Calu3 (cell line): ENCODE results near the gene ADGRD1. TPM values are rescaled to one million over a fixed set of nuclear protein-coding genes. Genes with fewer than 3 reads are reported as not detected.

Source experiments
- BruUV-seq: library from RNA; stranded (reverse); fragments of 400-500 nt; replicated peaks from 2 replicates; lab custom pipeline; 2021; lab: Mats Ljungman, UMichigan
- CTCF ChIA-PET: fragments of 300-600 bp; sonication (Branson Sonifier 250); formaldehyde crosslinking; loops from one replicate; lab custom pipeline; 2022; ENCODE audit warnings: antibody characterized with exemption; lab: Charles Lee
- DNase-seq: peaks from one replicate; pipeline ENCODE4 v3.0.0; 2022
- H3K27ac Mint-ChIP-seq: one replicate; pipeline ENCODE4 v1.8.0; 2022; ENCODE audit warnings: mixed read lengths; ENCODE audit not compliant: unreplicated experiment
- H3K27me3 Mint-ChIP-seq: one replicate; pipeline ENCODE4 v1.8.0; 2022; ENCODE audit warnings: mixed read lengths; ENCODE audit not compliant: unreplicated experiment
- H3K36me3 Mint-ChIP-seq: one replicate; pipeline ENCODE4 v1.8.0; 2022; ENCODE audit warnings: mild to moderate bottlenecking, moderate library complexity, mixed read lengths; ENCODE audit not compliant: insufficient read depth, unreplicated experiment
- H3K4me1 Mint-ChIP-seq: one replicate; pipeline ENCODE4 v1.8.0; 2022; ENCODE audit warnings: mild to moderate bottlenecking, low read depth, mixed read lengths; ENCODE audit not compliant: unreplicated experiment
- H3K4me3 Mint-ChIP-seq: one replicate; pipeline ENCODE4 v1.8.0; 2022; ENCODE audit warnings: mild to moderate bottlenecking, low read depth, moderate library complexity, mixed read lengths; ENCODE audit not compliant: unreplicated experiment
- H3K9me3 Mint-ChIP-seq: one replicate; pipeline ENCODE4 v1.8.0; 2022; ENCODE audit warnings: low read depth, mixed read lengths; ENCODE audit not compliant: unreplicated experiment
- CTCF ChIP-seq: fragments of 200-600 bp; IDR thresholded peaks from one replicate; pipeline ENCODE4 v1.8.0; 2022; ENCODE audit warnings: antibody characterized with exemption; ENCODE audit not compliant: unreplicated experiment
- intact Hi-C: fragments of 100-400 bp; cut with micrococcal nuclease; formaldehyde crosslinking; loops from one replicate; pipeline ENCODE4 v1.10.0; 2022; ENCODE audit not compliant: unreplicated experiment
- total RNA-seq: library from RNA; stranded (reverse); gene quantifications from 2 replicates; pipeline ENCODE4 v1.2.3, GENCODE V29; 2022

The ADGRD1 gene
- total RNA-seq, 1 experiment from 2014 or later, result not detected

GRCh38 chr12:130960058-130960457 is 6.4 kb downstream of the ADGRD1 start:
- no peak for TF ChIP-seq CTCF
- Mint-ChIP-seq H3K9me3 (peaks cover 4% of the 10 kb centered on the region), H3K4me1 (no peaks in the 10 kb centered on the region), H3K36me3 (no peaks in the 10 kb centered on the region), H3K4me3 (no peak overlapping the region), H3K27ac (no peak overlapping the region), H3K27me3 (peaks cover 22% of the 10 kb centered on the region)
- no TSS peak for BruUV-seq
- CTCF ChIA-PET, result no interaction called here
- intact Hi-C loops, result no loop called here
- no peak for DNase-seq

- no TSS peak for BruUV-seq
Observed at GRCh38 chr12:130960787-130961186, 7.1 kb downstream of the ADGRD1 start.

GRCh38 chr12:130961921-130962451 is 8.3 kb downstream of the ADGRD1 start:
- Mint-ChIP-seq H3K27ac (no peak overlapping the region), H3K4me1 (no peaks in the 10 kb centered on the region), H3K9me3 (peaks cover 4% of the 10 kb centered on the region), H3K4me3 (no peak overlapping the region), H3K27me3 (peaks cover 22% of the 10 kb centered on the region), H3K36me3 (no peaks in the 10 kb centered on the region)
- no TSS peak for BruUV-seq
- intact Hi-C loops, result no loop called here
- CTCF ChIA-PET, result no interaction called here
- DNase-seq, result no peak
- TF ChIP-seq CTCF, result no peak

More at GRCh38 chr12:130960787-130961186, 7.1 kb downstream of the ADGRD1 start:
- no peak for TF ChIP-seq CTCF
- H3K4me1 Mint-ChIP-seq, result no peaks in the 10 kb centered on the region
- H3K27me3 Mint-ChIP-seq, result peaks cover 22% of the 10 kb centered on the region
- intact Hi-C loops, result no loop called here
- H3K4me3 Mint-ChIP-seq, result no peak overlapping the region
- no peaks in the 10 kb centered on the region for H3K36me3 Mint-ChIP-seq
- no peak overlapping the region for H3K27ac Mint-ChIP-seq
- H3K9me3 Mint-ChIP-seq, result peaks cover 4% of the 10 kb centered on the region
- CTCF ChIA-PET, result no interaction called here
- no peak for DNase-seq

- intact Hi-C loops, result no loop called here
- Mint-ChIP-seq H3K36me3 (no peaks in the 10 kb centered on the region), H3K4me1 (no peaks in the 10 kb centered on the region), H3K27me3 (peaks cover 43% of the 10 kb centered on the region), H3K27ac (no peak overlapping the region), H3K4me3 (no peak overlapping the region), H3K9me3 (peaks cover 4% of the 10 kb centered on the region)
- no TSS peak for BruUV-seq
- no peak for TF ChIP-seq CTCF
- CTCF ChIA-PET, result no interaction called here
- no peak for DNase-seq
Observed at GRCh38 chr12:130965214-130965613, 11.5 kb downstream of the ADGRD1 start.
